ENCODE results near the gene BIRC6.
"Not testable (repeated sequence)": the region's sequence is repeated elsewhere in the genome, so short reads cannot be mapped to it uniquely, and the experiment has no call there.

The BIRC6 gene

GRCh38 chr2:32453242-32454062 is 96.6 kb downstream of the BIRC6 start:
- DNase-seq = no peak

- DNase-seq = no peak
These were observed 99.0 kb downstream of the BIRC6 start for GRCh38 chr2:32455816-32456215.

- no peak for DNase-seq
These were observed 100.0 kb downstream of the BIRC6 start for GRCh38 chr2:32456808-32457207.

GRCh38 chr2:32457814-32458213 is 101.0 kb downstream of the BIRC6 start:
- DNase-seq = no peak

- not testable (repeated sequence) for DNase-seq
These were observed 104.0 kb downstream of the BIRC6 start for GRCh38 chr2:32460861-32461260.

GRCh38 chr2:32463110-32463509 is 106.3 kb downstream of the BIRC6 start:
- DNase-seq = no peak

- no peak for DNase-seq
These were observed 107.6 kb downstream of the BIRC6 start for GRCh38 chr2:32464431-32464830.

- DNase-seq = no peak
These were observed 115.8 kb downstream of the BIRC6 start for GRCh38 chr2:32472605-32473004.

GRCh38 chr2:32474381-32474780 is 117.6 kb downstream of the BIRC6 start:
- DNase-seq = no peak

GRCh38 chr2:32478889-32479620 is 122.2 kb downstream of the BIRC6 start:
- DNase-seq = no peak

- DNase-seq = no peak
These were observed 123.2 kb downstream of the BIRC6 start for GRCh38 chr2:32479993-32480392.

- no peak for DNase-seq
These were observed 125.6 kb downstream of the BIRC6 start for GRCh38 chr2:32482471-32482870.

GRCh38 chr2:32484937-32485336 is 128.1 kb downstream of the BIRC6 start:
- no peak for DNase-seq

- no peak for DNase-seq
These were observed 128.6 kb downstream of the BIRC6 start for GRCh38 chr2:32485399-32485798.

- no peak for DNase-seq
These were observed 132.2 kb downstream of the BIRC6 start for GRCh38 chr2:32489061-32489460.

- no peak for DNase-seq
These were observed 134.5 kb downstream of the BIRC6 start for GRCh38 chr2:32491346-32491745.

- DNase-seq = no peak
These were observed 138.3 kb downstream of the BIRC6 start for GRCh38 chr2:32495139-32495538.

- DNase-seq = no peak
These were observed 139.8 kb downstream of the BIRC6 start for GRCh38 chr2:32496662-32497061.

- DNase-seq = no peak
These were observed 141.5 kb downstream of the BIRC6 start for GRCh38 chr2:32498306-32498705.

- DNase-seq = no peak
These were observed 146.1 kb downstream of the BIRC6 start for GRCh38 chr2:32502941-32503340.

- no peak for DNase-seq
These were observed 148.2 kb downstream of the BIRC6 start for GRCh38 chr2:32504877-32505478.

GRCh38 chr2:32506446-32506845 is 149.6 kb downstream of the BIRC6 start:
- DNase-seq = no peak

- no peak for DNase-seq
These were observed 158.1 kb downstream of the BIRC6 start for GRCh38 chr2:32514946-32515345.

- DNase-seq = no peak
These were observed 159.7 kb downstream of the BIRC6 start for GRCh38 chr2:32516567-32516966.
